HepG2 (cell line): ENCODE results near the gene CD34. TPM values are rescaled to one million over a fixed set of nuclear protein-coding genes. Genes with fewer than 3 reads are reported as not detected.

Experiments used
- ATAC-seq: fragments of 200-7000 bp; cut with Tn5 transposase; 3 replicates; pipeline ENCODE4 v1.9.1; 2020; ENCODE audit warnings: mild to moderate bottlenecking, moderate library complexity
- BruUV-seq: library from RNA; stranded (reverse); fragments of 400-500 nt; replicated peaks from 2 replicates; lab custom pipeline; 2021; lab: Mats Ljungman, UMichigan
- CTCF ChIA-PET: fragments of 300-600 bp; formaldehyde crosslinking; extraction: SDS; loops from one replicate; lab custom pipeline; 2021; ENCODE audit warnings: low total read pairs, inconsistent platforms, low intra/inter-chr PET ratio; lab: Yijun Ruan, JAX
- POLR2A ChIA-PET: fragments of 350-600 bp; sonication (Branson Sonifier 250); formaldehyde crosslinking; loops from one replicate; lab custom pipeline; 2020; ENCODE audit warnings: antibody characterized with exemption, inconsistent platforms; lab: Yijun Ruan, JAX
- DNase-seq: peaks from one replicate; pipeline ENCODE4 v3.0.0-alpha.2; 2015; ENCODE audit warnings: low spot score
- FAIRE-seq: peaks from 3 replicates; lab custom pipeline; 2011; peaks lifted over from hg19 to GRCh38; lab: Jason Lieb, UNC
- H2AFZ ChIP-seq: one replicate; pipeline ENCODE4 v1.6.1; 2011; ENCODE audit warnings: low read length, inconsistent platforms
- H3K27ac ChIP-seq: fragments of 300-600 bp; 3 replicates; pipeline ENCODE4 v1.8.0; 2011; ENCODE audit warnings: mixed run types, mild to moderate bottlenecking, mixed read lengths, low read length, inconsistent platforms; ENCODE audit not compliant: insufficient read depth; ENCODE audit errors: extremely low read length
- H3K27me3 ChIP-seq, 2 experiments: fragments of 200-600 bp in 1 of 2; 2 replicates in 1 of 2; 3 replicates in 1 of 2; pipeline versions ENCODE4 v1.6.0 to v1.8.0; 2011; ENCODE audit warnings: low read length in 2 of 2, mild to moderate bottlenecking in 2 of 2, moderate library complexity in 2 of 2, inconsistent platforms in 1 of 2; ENCODE audit not compliant: insufficient read depth in 2 of 2, control insufficient read depth in 1 of 2
- H3K36me3 ChIP-seq, 2 experiments: fragments of 200-600 bp in 1 of 2; replicated peaks in 1 of 2; 2 replicates in 1 of 2; 3 replicates in 1 of 2; pipeline versions ENCODE4 v1.5.1 to v1.8.0; 2011; ENCODE audit warnings: low read length in 2 of 2, inconsistent platforms in 1 of 2; ENCODE audit not compliant: insufficient read depth in 2 of 2, control insufficient read depth in 1 of 2
- H3K4me1 ChIP-seq: 2 replicates; pipeline ENCODE4 v1.5.1; 2012; ENCODE audit warnings: low read length, inconsistent platforms; ENCODE audit not compliant: insufficient read depth
- H3K4me2 ChIP-seq: 2 replicates; pipeline ENCODE4 v1.6.0; 2011; ENCODE audit warnings: low read depth, low read length, inconsistent platforms
- H3K4me3 ChIP-seq, 3 experiments: fragments of 200-600 bp in 1 of 3; sonication (generic), shearing (Covaris generic) in 1 of 3; replicated peaks in 1 of 3; 2 replicates each; pipeline ENCODE4 v1.5.1; 2011 to 2016; ENCODE audit warnings: low read length in 3 of 3, inconsistent platforms in 2 of 3, low read depth in 2 of 3, mild to moderate bottlenecking in 2 of 3, control low read depth in 1 of 3, mixed read lengths in 1 of 3; ENCODE audit not compliant: insufficient read depth in 1 of 3
- H3K79me2 ChIP-seq: one replicate; pipeline ENCODE4 v1.6.1; 2011; ENCODE audit warnings: low read length, inconsistent platforms; ENCODE audit not compliant: insufficient read depth
- H3K9ac ChIP-seq: 2 replicates; pipeline ENCODE4 v1.6.0; 2011; ENCODE audit warnings: mild to moderate bottlenecking, low read depth, low read length, inconsistent platforms; ENCODE audit not compliant: insufficient read depth
- H3K9me3 ChIP-seq: 2 replicates; pipeline ENCODE4 v1.5.1; 2012; ENCODE audit warnings: mild to moderate bottlenecking, low read length
- H4K20me1 ChIP-seq: 2 replicates; pipeline ENCODE4 v1.6.0; 2011; ENCODE audit warnings: inconsistent platforms, mild to moderate bottlenecking, low read length, moderate library complexity; ENCODE audit not compliant: insufficient read depth
- ARID4A ChIP-seq: sonication (generic); formaldehyde crosslinking; IDR thresholded peaks from 2 replicates; pipeline ENCODE4 v1.5.0; 2020; ENCODE audit warnings: mild to moderate bottlenecking, missing genetic modification reagents, borderline replicate concordance
- ETV6 ChIP-seq: sonication (generic); formaldehyde crosslinking; conservative IDR thresholded peaks from 2 replicates; pipeline ENCODE4 v1.4.0; 2020; ENCODE audit warnings: missing genetic modification reagents
- HNRNPL ChIP-seq: fragments of 200-400 bp; formaldehyde crosslinking; IDR thresholded peaks from 2 replicates; pipeline ENCODE4 v1.6.1; 2017; ENCODE audit warnings: mild to moderate bottlenecking, low read depth, low read length
- HOXA5 ChIP-seq: sonication (generic); formaldehyde crosslinking; IDR thresholded peaks from 2 replicates; pipeline ENCODE4 v1.4.0; 2020; ENCODE audit warnings: missing genetic modification reagents
- MIER2 ChIP-seq: IDR thresholded peaks from 2 replicates; pipeline ENCODE4 v1.6.1; 2016; ENCODE audit warnings: missing biosample characterization, missing genetic modification reagents
- MNT ChIP-seq: fragments of 450-650 bp; IDR thresholded peaks from 2 replicates; pipeline ENCODE4 v1.6.1; 2016
- NPAS2 ChIP-seq: sonication (generic); formaldehyde crosslinking; IDR thresholded peaks from 2 replicates; pipeline ENCODE4 v1.8.0; 2022; ENCODE audit warnings: mild to moderate bottlenecking, missing genetic modification reagents, borderline replicate concordance
- PITX1 ChIP-seq: sonication (generic); formaldehyde crosslinking; IDR thresholded peaks from 2 replicates; pipeline ENCODE4 v1.5.1; 2020; ENCODE audit warnings: mild to moderate bottlenecking, missing genetic modification reagents
- RXRA ChIP-seq: sonication (generic); formaldehyde crosslinking; IDR thresholded peaks from 2 replicates; pipeline ENCODE4 v1.5.1; 2020; ENCODE audit warnings: missing genetic modification reagents
- SNAI1 ChIP-seq: sonication (generic); formaldehyde crosslinking; IDR thresholded peaks from 2 replicates; pipeline ENCODE4 v1.5.0; 2020; ENCODE audit warnings: mild to moderate bottlenecking, missing genetic modification reagents, borderline replicate concordance
- ZFYVE20 ChIP-seq: sonication (generic); formaldehyde crosslinking; IDR thresholded peaks from 2 replicates; pipeline ENCODE4 v1.8.0; 2023; ENCODE audit warnings: low read depth, mild to moderate bottlenecking, moderate library complexity, missing genetic modification reagents, borderline replicate concordance
- ZNF33B ChIP-seq: sonication (generic); formaldehyde crosslinking; IDR thresholded peaks from 2 replicates; pipeline ENCODE4 v1.5.1; 2020; ENCODE audit warnings: mild to moderate bottlenecking, missing genetic modification reagents
- ZNF460 ChIP-seq: sonication (generic); formaldehyde crosslinking; IDR thresholded peaks from 2 replicates; pipeline ENCODE4 v1.5.1; 2020; ENCODE audit warnings: missing genetic modification reagents, mild to moderate bottlenecking, borderline replicate concordance
- ZNF644 ChIP-seq: IDR thresholded peaks from 2 replicates; pipeline ENCODE4 v1.6.1; 2016; ENCODE audit warnings: low read depth
- ZNF883 ChIP-seq: sonication (generic); formaldehyde crosslinking; IDR thresholded peaks from 2 replicates; pipeline ENCODE4 v1.5.1; 2020; ENCODE audit warnings: mild to moderate bottlenecking, missing genetic modification reagents; ENCODE audit errors: not compliant biosample characterization
- WGBS: methylation state at CpG from one replicate; pipeline ENCODE4 v1.1.6; 2017; ENCODE audit warnings: low lambda C conversion rate; 5-methylcytosine and 5-hydroxymethylcytosine counted together
- in situ Hi-C: cut with HindIII; loops from 2 replicates; pipeline ENCODE4 v1.10.0; 2017; ENCODE audit warnings: low pct_unique_long_range_greater_than_20kb; ENCODE audit not compliant: extremely low pct_ligation_motif_present
- intact Hi-C: fragments of 100-400 bp; cut with micrococcal nuclease; formaldehyde crosslinking; loops from one replicate; pipeline ENCODE4 v1.10.0; 2022; ENCODE audit not compliant: unreplicated experiment
- polyA plus RNA-seq, 8 experiments: library from polyadenylated mRNA; depleted of rRNA in 3 of 8; stranded (reverse) in 7 of 8; unstranded in 1 of 8; fragments of >200 nt; fragmentation: Illumina TruSeq in 4 of 8; extraction: Trizol in 4 of 8; gene quantifications; 2 replicates each; pipeline versions ENCODE4 v1.2.1 to v1.2.3, GENCODE V29; 2011 to 2016; ENCODE audit warnings: low read depth in 4 of 8, missing spikeins in 1 of 8, mixed read lengths in 1 of 8; ENCODE audit not compliant: insufficient read depth in 1 of 8
- total RNA-seq, 5 experiments: library from RNA; depleted of rRNA; stranded (reverse); fragments of >200 nt; fragmentation: Illumina TruSeq; extraction: Trizol; gene quantifications; 2 replicates each; pipeline ENCODE4 v1.2.3, GENCODE V29; 2016; ENCODE audit warnings: low read depth in 1 of 5
- TF ChIP-seq, protein P1 (sequence below): sonication (generic); formaldehyde crosslinking; IDR thresholded peaks from 2 replicates; pipeline ENCODE4 v1.8.0; 2022; ENCODE audit warnings: missing genetic modification reagents, mild to moderate bottlenecking, moderate library complexity, borderline replicate concordance

Gene CD34
- total and polyA plus RNA-seq, 2 of the 13 experiments (the other 11 are each of a cell fraction or from before 2014, with no cell fraction given), result not detected

GRCh38 chr1:207838156-207839082, 72.5 kb downstream of the CD34 start:
- TF ChIP-seq, protein P1, sequence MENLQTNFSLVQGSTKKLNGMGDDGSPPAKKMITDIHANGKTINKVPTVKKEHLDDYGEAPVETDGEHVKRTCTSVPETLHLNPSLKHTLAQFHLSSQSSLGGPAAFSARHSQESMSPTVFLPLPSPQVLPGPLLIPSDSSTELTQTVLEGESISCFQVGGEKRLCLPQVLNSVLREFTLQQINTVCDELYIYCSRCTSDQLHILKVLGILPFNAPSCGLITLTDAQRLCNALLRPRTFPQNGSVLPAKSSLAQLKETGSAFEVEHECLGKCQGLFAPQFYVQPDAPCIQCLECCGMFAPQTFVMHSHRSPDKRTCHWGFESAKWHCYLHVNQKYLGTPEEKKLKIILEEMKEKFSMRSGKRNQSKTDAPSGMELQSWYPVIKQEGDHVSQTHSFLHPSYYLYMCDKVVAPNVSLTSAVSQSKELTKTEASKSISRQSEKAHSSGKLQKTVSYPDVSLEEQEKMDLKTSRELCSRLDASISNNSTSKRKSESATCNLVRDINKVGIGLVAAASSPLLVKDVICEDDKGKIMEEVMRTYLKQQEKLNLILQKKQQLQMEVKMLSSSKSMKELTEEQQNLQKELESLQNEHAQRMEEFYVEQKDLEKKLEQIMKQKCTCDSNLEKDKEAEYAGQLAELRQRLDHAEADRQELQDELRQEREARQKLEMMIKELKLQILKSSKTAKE, result no peak
- TF ChIP-seq ZFYVE20 (CRISPR knock-in tag), result no peak
- no peak for TF ChIP-seq ARID4A (CRISPR knock-in tag)
- no peak for TF ChIP-seq HNRNPL
- no peak for TF ChIP-seq ZNF460 (CRISPR knock-in tag)
- no peak for TF ChIP-seq ETV6 (CRISPR knock-in tag)
- no peak for TF ChIP-seq RXRA (CRISPR knock-in tag)
- no peak for TF ChIP-seq ZNF644 (CRISPR knock-in tag)
- no peak for TF ChIP-seq MNT
- TF ChIP-seq ZNF33B (CRISPR knock-in tag), result no peak
- no peak for TF ChIP-seq MIER2 (CRISPR knock-in tag)
- TF ChIP-seq HOXA5 (CRISPR knock-in tag), result no peak
- TF ChIP-seq PITX1 (CRISPR knock-in tag), result no peak
- no peak for TF ChIP-seq NPAS2 (CRISPR knock-in tag)
- TF ChIP-seq SNAI1, result no peak
- TF ChIP-seq ZNF883, result no peak
- ATAC-seq, result no peak
- H3K9ac ChIP-seq, result no peak overlapping the region
- no peak overlapping the region for H3K4me3 ChIP-seq
- no peaks in the 10 kb centered on the region for H3K79me2 ChIP-seq
- no peaks in the 10 kb centered on the region for H4K20me1 ChIP-seq
- no peaks in the 10 kb centered on the region for H3K9me3 ChIP-seq
- no peaks in the 10 kb centered on the region for H3K36me3 ChIP-seq
- WGBS, result 96% methylated on average over 14 of the region's 15 CpGs
- in situ Hi-C loops, result no loop called here
- intact Hi-C loops, result no loop called here
- no peak for FAIRE-seq
- H2AFZ ChIP-seq, result no peak overlapping the region
- ChIA-PET POLR2A (no interaction called here), CTCF (no interaction called here)
- no peak for DNase-seq
- H3K27me3 ChIP-seq, result no peaks in the 10 kb centered on the region
- H3K27ac ChIP-seq, result no peak overlapping the region
- BruUV-seq, result no TSS peak
- H3K4me1 ChIP-seq, result peaks cover 8% of the 10 kb centered on the region; the same call in 1 of the 2 replicates
- H3K4me2 ChIP-seq, result no peak overlapping the region
